ENCODE results near the gene NRIP3.
"Not testable (repeated sequence)": the region's sequence is repeated elsewhere in the genome, so short reads cannot be mapped to it uniquely, and the experiment has no call there.

The NRIP3 gene

DNA sequence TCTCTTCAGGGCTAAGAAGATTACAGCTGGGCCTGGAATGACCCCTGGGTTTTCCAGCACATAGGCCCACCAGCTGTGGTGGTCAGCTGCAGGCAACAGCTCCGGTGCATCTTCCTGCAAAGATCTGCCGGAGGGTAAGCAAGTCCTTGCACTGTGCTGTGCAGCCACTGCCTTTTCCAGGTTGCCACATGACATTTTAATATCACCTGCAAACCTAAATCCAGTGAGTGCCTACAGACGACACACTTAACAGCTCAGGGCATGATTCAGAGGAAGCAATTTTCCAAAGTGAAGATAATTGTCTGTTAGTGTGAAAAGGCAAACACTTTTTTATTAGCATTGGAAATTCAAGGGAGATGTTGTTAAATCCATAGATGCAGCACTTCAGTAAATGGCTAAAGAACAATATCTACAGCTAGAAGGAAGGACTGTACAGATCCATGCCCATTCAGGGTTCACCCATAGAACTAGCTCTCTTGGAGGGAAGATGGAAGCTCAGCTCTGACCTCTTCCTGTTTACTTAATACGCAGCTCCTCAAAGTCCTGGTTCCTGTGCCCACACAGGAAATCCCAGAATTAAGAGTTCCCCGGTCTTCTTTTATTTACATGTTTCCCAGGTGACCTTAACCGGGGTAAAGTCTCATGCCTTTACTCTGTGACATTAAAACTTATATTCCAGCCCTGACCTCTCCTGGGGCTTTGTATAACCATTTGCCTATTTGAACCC, 13.3 kb upstream of the NRIP3 start:
- DNase-seq (ENCODE audit: low spot score), result no peak

DNA sequence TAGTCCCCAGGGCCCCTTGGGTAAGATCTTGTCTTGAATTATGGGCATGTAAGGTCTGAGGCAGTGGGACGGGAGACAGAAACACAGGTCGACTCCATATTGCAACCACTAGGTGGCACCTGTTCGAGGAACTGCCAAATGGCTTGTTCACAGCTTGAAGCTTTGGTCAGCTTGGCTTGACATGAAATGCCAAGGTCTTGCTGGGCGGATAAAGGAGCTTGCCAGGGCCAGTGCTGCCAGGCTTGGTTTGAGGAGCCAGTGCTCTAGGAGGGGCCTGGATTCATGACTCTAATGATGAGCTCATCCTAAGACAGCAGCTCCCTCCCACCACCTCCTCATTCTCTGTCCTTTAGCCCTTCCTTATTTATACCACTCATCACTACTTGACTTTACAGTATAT, 11.9 kb upstream of the NRIP3 start:
- peak; percentile 65 for DNase-seq (ENCODE audit: low spot score)

DNA sequence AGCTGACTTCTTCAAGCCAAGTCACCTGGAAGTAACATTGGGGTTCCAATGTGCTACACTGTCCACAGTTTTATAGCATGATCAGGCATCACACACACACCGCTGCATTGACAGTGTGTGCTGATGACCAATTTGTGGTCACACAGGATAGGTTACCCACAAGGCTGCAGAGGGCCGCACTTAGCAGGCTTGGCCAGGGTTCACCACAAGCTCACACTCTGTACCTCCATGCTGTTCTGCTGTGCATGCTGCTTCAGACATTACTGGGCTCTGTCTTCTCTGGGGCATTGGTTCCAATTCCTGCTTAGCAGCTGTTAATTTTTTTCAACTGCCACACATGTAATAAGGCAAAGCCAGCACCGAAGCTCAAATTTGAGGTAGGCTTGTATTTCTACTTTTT, 11.0 kb upstream of the NRIP3 start:
- DNase-seq (ENCODE audit: low spot score), result no peak

DNA sequence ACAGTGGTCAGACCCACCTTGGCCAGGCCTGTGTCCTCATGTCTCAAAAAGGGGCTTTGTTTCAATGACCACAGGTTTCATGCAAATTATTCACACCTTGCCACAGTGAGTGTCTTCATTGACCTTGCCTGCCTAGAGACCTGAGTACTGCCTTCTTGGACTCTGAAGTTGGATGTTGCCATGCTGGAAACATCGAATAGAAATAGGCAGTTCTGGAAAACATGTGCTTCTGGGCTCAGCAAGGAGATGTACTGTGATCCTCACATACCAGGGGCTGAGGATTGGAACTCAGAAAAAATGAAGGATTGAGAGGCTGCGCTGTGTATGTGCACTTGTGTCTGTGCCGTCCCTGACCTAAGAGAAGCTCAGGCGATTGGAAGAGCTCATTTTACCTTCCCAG, 9.6 kb upstream of the NRIP3 start:
- DNase-seq (ENCODE audit: low spot score), result no peak

DNA sequence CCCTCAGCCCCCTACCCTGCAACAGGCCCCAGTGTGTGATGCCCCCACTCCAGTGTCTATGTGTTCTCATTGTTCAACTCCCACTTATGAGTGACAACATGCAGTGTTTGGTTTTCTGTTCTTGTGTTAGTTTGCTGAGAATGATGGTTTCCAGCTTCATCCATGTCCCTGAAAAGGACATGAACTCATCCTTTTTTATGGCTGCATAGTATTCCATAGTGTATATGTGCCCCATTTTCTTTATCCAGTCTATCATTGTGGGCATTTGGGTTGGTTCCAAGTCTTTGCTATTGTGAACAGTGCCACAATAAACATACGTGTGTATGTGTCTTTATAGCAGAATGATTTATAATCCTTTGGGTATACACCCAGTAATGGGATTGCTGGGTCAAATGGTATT, 5.7 kb upstream of the NRIP3 start:
- DNase-seq (ENCODE audit: low spot score), result not testable (repeated sequence)

DNA sequence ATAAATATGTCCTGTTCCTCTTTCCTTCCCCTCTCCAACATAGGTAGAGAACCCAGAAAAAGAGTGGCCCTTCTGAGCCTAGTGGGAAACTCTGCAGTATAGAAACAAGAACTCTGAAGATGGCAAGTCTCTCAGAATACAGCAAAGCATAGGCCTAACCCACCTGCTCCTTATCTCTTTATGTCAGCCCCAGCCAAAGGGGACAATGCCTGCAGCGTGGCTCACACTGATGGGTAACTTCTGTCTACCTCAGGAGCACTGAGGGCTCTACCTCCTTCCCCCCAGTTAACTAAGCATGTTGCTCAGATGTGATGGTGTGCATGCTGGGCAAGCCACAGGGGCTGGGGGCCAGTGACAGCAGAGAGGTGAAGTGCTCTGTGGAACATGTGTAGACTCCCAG, 4.9 kb upstream of the NRIP3 start:
- DNase-seq (ENCODE audit: low spot score), result no peak

DNA sequence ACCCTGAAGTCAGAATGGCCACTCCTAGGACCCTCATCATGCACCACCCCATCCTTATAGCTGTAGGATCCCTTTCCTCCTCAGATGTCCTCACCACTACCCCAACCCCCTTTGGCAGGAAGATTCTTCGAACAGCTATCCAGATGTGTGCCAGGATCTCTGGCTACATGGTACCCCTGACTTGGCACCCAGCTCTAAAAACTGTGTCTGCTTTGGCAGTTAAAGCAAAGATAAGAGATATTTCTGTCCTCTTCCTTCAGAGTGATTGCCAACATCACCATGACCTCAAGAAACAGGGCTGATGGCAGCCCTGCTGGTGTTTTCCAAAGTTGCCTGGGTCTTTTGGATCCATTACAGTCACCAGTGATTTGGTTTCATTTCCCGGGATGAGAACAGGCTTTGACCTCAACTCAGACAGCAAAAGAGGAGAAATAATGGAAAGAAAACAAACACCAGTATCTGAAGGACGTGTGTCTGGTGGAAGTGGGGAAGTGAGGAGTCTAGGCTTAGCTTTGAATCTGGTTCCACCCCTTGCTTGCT, 4.3 kb upstream of the NRIP3 start:
- no peak for DNase-seq (ENCODE audit: low spot score)

DNA sequence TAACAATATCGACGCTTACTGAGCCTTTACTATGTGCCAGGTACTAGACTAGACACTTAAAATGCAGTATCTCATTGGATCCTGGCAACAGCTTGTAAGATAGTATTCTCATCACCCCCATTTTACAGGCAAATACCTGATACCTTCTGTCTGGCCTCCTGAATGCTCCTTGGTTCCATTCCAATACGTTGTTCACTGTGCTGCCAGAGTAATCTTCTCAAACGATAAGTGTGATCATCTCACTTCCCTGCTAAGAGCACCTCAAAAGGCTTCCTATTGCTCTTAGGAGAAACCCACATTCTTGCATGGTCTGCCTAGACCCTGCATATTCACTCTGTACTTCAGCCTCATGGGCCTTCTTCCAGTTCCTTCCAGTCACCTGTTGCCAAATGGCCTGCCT, 1.3 kb upstream of the NRIP3 start:
- DNase-seq (ENCODE audit: low spot score), result no peak

DNA sequence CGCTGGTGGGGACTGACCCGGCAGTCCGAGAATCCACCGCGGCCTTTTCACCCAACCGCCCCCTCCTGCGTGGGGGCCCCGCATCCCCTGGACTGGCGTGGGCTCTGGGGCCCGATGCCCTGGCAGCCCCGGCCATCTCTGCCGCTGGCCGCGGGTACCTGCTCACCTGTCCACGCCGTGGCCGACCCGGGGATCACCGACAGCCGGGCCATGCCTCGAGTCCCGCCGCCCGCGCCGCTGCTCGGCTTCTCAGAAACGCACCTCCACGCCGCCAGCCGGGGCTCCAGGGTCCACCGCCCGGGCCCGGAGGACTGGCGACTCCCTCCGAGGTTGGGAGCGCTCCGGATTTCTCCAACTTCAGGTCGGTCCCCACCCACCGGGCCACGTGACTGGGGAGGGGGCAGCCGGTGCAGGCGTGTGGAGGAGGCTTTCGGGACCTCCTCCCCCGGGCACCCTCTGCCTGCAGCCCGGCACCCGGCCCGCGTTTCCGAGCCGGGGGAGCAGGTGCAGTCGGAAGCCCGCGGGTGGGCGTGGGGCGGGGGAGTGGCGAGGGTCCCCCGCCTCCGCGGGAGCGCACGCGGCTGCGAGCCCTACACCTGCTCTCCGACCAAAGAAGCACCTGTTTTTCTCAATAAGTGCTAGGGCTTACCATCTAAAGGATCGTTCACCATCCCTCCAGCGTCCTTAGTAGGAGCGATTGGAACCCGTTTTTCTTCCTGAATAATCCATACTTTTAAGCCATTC, 554 bp upstream of the NRIP3 start:
- DNase-seq (ENCODE audit: low spot score), result no peak

DNA sequence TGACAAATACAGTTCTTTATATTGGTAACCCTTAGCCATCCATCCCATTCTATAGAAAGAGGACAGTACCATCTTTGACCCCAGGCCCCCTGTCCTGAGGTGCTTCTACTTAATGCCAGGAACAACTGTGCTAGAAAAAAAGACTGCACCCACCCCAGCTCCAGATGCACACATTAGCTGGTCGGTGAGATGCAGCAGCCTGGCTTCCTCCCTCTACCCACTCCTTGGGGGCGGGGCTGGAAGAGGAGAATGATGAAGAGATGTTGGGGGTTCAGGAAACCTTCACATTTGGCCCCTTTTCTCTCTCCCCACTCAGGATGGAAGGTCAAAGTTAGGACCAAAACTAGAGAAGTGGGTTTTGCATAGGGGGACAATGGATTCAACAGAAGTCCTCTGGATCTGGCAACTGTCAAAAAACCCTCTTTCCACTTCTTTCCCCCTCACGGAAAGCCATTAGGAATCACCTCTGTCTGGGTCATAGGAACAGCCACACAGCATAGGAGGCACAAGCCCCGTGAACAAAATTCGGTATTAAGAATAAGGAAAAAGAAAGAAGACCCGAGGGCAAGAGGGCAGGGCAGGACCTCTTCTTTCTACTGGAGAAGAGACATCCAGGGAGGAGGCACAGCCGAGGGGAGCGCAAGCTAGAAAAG, 755 bp downstream of the NRIP3 start:
- no peak for DNase-seq (ENCODE audit: low spot score)

DNA sequence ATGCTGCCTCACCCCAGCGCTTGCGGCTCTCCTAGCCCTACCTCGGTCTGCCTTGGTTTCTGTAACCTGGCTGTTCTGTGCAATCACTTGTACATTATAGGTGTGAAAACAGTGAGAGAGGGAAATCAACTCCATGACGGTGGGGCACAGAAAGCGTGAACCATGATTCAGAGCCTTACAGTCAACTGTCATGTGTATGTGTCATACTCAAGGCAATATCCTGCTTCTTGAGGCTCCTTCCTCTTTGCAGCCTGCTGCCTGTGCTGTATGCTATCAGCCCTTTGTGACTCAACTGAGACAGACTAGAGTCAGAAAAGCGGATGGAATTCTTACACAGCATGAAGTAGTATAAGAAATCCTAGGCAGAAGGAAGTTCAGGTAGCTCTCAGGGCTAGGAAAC, 2.1 kb downstream of the NRIP3 start:
- peak; percentile 46 for DNase-seq (ENCODE audit: low spot score)

DNA sequence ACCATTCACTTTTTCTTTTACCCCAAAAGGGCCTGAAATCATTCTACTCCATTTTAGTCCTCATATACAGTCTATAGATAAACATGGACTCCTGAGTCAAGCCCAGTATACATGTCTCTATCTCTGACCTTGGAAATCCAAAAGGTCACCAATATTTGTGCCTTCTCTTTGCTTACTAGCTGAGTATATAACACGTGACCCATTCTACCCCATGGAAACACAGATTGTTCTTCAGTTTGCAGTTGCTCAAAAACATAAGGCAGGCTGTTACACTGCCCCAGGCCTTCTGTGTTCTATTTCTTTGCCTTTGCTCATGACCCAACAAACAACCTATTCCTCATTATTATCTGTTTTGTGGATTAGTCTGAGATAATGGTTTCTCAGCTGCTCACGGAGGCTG, 5.8 kb downstream of the NRIP3 start:
- DNase-seq (ENCODE audit: low spot score), result no peak

DNA sequence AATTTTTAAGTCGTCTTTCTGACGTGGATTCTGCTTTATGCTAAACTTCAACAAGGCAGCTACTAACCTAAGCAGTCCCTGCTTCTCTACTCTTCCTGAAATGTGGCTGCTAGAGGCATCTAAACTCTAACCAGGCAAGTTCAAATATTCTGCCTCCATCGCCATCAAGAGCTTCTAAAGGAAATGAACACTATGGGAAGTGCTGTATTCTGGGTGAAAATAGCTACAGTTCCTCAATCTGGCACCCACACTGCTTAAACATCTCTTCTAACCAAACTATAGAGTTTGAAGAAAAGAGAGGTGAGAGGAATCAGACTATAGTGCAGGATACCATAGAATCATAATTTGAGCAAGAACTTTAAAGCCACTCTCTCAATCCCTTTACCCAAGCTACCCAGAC, 6.3 kb downstream of the NRIP3 start:
- DNase-seq (ENCODE audit: low spot score), result no peak

DNA sequence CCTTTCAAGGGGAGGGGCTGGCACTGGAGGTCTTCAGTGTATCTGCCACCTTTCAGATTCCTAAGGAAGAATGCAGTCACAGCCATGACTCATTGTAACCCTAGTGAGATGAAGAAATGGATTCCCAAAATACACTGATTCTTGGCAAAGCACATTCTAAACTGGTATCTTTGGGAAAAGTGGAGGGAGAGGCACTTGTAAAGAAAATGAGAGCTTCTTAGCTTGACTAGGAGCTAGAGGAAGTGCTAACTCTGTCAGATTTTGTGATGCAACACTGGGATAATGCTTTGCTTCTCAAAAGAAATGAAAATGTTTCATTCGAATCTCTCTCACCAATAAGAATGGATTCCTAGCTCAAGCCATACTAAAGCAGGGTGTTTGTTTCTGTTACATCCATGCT, 14.3 kb downstream of the NRIP3 start:
- DNase-seq (ENCODE audit: low spot score), result no peak

DNA sequence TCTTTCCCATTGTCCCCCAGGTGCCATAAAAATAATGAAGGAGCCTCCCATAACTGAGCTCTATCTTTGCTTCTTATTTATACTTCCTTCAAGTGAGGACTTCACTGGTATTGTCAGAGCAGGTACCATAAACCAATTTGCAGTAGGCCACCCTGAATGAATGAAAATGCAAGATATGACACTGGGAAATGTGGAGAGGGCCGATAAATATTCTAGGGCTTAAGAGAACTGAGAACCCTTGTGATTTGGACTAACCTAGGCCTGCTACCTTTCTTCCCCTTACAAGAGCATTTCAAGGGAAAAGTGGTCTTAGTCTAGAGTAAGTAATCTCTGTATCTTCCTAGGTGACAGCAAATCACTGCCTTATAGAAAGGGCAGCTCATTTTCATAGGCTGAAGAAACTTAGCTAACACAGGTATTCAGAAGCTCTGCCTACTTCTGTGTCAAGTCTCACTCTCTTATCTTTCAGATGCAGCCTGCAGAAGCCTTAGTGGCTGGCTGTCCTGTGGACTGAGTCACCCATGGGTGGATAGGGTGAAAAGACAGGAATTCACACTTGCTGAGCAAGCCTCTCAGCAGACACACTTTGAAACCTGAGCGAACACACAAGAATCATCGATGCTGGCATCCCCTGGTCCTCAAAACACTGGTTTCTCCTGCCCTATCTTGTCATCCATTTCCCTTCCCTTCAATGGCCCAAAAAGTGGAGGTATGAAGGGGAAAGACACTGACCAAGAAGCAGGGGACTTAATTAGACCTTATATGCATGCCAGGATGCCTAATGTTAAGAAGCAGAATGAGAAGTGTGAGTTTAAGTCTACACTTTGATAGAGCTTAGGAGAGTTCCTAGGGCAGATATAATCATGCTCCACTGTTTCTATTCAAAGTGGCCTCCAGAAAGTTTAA, 15.2 kb downstream of the NRIP3 start:
- no peak for DNase-seq (ENCODE audit: low spot score)

DNA sequence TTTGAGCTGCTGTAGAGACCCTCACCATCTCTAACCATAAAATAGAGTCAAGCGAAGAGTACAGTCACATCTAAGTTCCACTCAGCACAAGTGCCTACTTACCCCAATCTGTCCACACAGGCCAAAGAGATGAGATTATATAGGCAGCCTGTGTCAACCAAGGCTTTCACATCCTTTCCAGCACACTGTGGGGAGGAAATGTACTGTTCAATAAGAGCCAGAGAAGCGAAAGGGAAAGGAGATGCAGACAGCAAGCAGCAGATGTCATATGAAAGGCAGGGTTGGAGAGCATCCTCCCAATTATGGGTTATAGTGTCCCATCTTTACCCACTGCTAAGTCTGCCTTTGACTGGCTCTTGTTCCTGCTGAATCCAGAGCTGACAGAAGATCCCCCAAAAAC, 16.4 kb downstream of the NRIP3 start:
- DNase-seq (ENCODE audit: low spot score), result no peak

DNA sequence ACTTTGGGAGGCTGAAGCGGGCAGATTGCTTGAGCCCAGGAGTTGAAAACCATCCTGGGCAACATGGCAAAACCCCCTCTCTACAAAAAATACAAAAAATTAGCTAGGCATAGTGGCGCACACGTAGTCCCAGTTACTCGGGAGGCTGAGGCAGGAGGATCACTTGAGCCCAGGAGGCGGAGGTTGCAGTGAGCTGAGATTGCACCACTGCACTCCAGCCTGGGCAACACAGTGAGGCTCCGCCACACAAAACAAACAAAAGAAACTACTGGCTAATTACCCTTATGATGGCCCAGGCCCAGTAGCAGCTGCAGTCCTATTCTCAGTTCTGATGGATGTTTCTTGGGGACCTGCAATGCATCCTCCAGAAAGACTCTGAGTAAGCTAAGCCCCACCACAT, 17.0 kb downstream of the NRIP3 start:
- DNase-seq (ENCODE audit: low spot score), result not testable (repeated sequence)

DNA sequence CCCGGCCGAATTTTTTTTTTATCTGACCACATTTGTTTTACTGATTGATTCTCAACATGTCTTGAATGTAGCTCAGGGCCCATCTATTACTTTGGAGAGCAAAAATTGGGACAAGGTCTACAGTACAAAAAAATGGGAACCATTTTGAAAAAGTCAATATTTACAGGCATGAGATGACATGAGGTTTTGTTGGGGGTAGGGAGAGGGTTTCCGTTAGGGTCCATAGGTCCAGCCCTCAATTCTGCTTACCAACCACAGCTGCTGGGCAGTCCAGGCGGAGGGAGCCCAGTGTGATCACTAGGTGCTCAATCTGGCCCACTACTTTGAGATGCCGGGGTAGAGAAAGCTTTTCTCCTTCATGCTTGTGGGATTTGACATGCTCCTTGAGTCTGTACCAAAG, 18.3 kb downstream of the NRIP3 start:
- no peak for DNase-seq (ENCODE audit: low spot score)

DNA sequence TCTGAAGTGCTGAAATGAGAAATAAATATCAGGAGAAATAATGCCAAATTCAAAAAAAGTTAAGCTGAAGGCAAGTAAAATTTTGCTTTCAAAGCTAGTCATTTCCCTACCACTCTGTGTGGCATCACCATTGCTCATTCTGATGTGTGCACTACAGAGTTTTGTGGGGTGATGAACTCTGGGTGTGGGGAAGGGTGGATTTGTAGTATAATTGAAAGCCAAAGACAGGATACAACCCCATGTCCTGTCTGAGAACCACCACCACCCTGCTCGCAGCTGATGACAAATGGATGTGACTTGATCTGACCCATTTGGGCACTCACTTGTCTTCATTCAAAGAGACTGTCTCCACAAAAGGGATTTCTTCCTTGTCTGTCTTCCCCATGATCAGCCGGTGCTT, 20.2 kb downstream of the NRIP3 start:
- no peak for DNase-seq (ENCODE audit: low spot score)

DNA sequence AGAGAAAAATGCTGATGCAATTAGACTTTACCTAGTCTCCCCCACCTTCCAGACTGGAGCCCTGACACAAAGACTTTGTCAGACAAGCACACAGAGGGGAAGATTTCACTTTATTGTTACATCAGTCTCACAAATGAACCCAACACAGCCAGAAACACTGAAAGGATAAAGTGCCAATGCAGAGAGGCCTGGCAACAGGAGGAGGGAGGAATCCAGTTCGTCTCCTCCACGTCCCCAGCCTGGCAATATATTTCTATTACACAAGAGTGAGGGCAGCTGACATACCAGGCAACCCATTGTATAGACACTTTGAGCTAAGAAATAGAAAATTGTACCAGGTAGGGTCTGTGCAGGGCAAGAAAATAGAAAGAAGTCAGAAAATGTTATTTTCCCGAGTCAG, 23.3 kb downstream of the NRIP3 start:
- no peak for DNase-seq (ENCODE audit: low spot score)

DNA sequence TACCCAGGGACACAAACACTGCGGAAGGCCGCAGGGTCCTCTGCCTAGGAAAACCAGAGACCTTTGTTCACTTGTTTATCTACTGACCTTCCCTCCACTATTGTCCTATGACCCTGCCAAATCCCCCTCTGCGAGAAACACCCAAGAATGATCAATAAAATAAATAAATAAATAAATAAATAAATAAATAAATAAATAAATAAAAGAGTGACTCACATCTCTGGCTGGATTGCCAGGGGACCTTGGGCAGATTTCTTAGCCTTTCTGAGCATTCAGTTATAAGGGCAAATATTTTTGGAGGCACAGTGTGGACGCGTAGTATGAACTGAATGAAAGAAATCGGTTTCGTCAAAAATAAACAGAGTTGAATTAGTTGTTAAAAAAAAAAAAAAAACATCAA, 24.4 kb downstream of the NRIP3 start:
- DNase-seq (ENCODE audit: low spot score), result not testable (repeated sequence)

DNA sequence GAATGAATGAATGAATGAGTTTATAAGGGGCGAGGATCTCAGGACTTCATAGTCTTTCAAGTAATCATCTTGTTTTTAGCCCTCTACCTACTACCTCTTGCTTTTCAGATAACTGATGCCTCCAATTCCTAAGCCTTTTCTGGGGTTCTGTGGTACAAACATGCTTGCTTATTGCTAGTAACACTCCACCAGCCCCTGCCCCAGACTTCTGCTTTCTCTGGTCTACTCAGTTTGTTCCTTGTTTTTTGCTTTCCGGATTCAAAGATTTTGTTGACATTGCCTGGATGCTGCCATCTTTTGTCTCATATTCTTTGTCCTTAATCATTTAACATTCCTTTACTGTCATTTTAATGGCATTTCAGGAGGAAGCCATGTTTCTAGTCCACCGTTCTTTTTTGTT, 30.7 kb downstream of the NRIP3 start:
- no peak for DNase-seq (ENCODE audit: low spot score)
